Adipocyte (in vitro differentiated cells): ENCODE results near the gene USP6.

Experiments
- DNase-seq: peaks from one replicate; pipeline ENCODE4 v3.0.0-alpha.2; 2015; ENCODE audit warnings: low read depth
- H3K27me3 ChIP-seq: replicated peaks from 2 replicates; pipeline ENCODE4 v1.7.0; 2013; ENCODE audit warnings: mild to moderate bottlenecking, low read length, moderate library complexity; ENCODE audit not compliant: control insufficient read depth, insufficient read depth
- H3K36me3 ChIP-seq: 2 replicates; pipeline ENCODE4 v1.7.0; 2013; ENCODE audit warnings: low read length, mild to moderate bottlenecking, moderate library complexity; ENCODE audit not compliant: control insufficient read depth, insufficient read depth, severe bottlenecking
- H3K4me1 ChIP-seq: 2 replicates; pipeline ENCODE4 v1.7.0; 2013; ENCODE audit warnings: mild to moderate bottlenecking, low read length, moderate library complexity; ENCODE audit not compliant: control insufficient read depth, insufficient read depth
- H3K4me3 ChIP-seq: 2 replicates; pipeline ENCODE4 v1.7.0; 2013; ENCODE audit warnings: mild to moderate bottlenecking, low read length, moderate library complexity
- H3K9ac ChIP-seq: 2 replicates; pipeline ENCODE4 v1.7.0; 2013; ENCODE audit warnings: mild to moderate bottlenecking, low read length, moderate library complexity
- H3K9me3 ChIP-seq: 2 replicates; pipeline ENCODE4 v1.7.0; 2013; ENCODE audit warnings: mild to moderate bottlenecking, low read length, moderate library complexity; ENCODE audit not compliant: control insufficient read depth

The USP6 gene

DNA sequence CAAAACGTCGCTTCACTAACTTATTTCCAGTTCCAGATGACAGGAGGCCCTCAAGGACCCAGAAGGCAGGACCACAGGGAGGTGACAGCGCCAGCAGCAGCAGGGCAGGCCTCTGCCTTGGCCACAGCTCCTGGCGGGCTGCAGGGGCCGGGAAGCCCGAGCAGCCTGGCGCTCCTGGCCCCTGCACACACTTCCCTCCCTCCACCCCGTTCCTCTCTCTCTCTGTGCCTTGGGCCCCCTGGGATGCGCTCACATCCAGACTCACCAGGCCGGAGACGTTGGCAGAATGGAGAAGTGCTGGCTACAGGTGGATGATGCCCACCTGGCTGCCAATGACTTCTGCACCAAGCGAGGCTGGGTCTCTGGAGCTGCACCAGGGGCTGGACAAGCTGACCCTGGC, 63.2 kb downstream of the USP6 start:
- H3K27me3 ChIP-seq = no peaks in the 10 kb centered on the region
- peaks cover 92% of the 10 kb centered on the region for H3K9me3 ChIP-seq
- DNase-seq = no peak
- H3K9ac ChIP-seq = no peak overlapping the region
- H3K4me1 ChIP-seq = no peaks in the 10 kb centered on the region
- H3K4me3 ChIP-seq = peak overlapping the region; percentile 77
- peaks cover 46% of the 10 kb centered on the region for H3K36me3 ChIP-seq

DNA sequence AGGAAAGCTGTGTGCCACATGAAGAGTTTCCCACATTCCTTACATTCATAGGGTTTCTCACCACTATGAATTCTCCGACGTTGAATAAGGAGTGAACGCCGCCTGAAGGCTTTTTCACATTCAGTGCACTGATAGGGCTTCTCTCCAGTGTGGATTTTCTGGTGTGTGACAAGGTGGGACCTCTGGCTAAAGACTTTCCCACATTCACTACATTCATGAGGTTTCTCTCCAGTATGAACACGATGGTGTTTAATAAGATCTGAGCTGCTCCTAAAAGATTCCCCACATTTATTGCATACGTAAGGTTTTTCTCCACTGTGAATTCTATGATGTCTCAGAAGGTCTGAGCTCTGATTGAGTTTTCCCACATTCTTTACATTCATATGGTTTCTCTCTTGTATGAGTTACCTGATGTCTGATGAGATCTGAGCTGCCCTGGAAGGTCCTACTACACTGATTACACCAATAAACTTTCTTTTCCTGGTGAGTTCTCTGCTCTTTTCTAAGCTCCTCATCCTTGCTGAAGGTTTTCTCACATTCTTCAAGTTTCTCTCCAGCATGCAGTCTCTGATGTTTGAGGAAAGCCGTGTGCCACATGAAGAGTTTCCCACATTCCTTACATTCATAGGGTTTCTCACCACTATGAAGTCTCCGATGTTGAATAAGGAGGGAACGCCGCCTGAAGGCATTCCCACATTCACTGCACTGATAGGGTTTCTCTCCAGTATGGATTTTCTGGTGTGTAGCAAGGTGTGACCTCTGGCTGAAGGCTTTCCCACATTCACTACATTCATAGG, 65.9 kb downstream of the USP6 start:
- no peak for DNase-seq
- Histone ChIP-seq H3K9ac (no peak overlapping the region), H3K27me3 (no peaks in the 10 kb centered on the region), H3K36me3 (peaks cover 43% of the 10 kb centered on the region), H3K9me3 (peaks cover 99% of the 10 kb centered on the region), H3K4me3 (peak overlapping the region; percentile 77), H3K4me1 (no peaks in the 10 kb centered on the region)

DNA sequence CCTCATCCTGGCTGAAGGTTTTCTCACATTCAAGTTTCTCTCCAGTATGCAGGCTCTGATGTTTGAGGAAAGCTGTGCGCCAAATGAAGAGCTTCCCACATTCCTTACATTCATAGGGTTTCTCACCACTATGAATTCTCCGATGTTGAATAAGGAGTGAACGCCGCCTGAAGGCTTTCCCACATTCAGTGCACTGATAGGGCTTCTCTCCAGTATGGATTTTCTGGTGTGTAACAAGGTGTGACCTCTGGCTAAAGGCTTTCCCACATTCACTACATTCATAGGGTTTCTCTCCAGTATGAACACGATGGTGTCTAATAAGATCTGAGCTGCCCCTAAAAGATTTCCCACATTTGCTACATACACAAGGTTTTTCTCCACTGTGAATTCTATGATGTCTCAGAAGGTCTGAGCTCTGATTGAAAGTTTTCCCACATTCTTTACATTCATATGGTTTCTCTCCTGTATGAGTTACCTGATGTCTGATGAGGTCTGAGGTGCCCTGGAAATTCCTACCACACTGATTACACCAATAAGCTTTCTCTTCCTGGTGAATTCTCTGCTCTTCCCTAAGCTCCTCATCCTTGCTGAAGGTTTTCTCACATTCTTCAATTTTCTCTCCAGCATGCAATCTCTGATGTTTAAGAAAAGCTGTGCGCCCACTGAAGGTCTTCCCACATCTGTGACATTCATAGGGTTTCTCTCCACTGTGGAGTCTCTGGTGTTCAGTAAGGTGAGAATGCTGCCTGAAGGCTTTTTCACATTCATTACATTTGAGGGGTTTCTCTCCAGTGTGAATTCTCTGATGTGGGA, 67.0 kb downstream of the USP6 start:
- Histone ChIP-seq H3K9me3 (peaks cover 100% of the 10 kb centered on the region), H3K4me3 (peak overlapping the region; percentile 77), H3K4me1 (no peaks in the 10 kb centered on the region), H3K9ac (no peak overlapping the region), H3K36me3 (peaks cover 51% of the 10 kb centered on the region), H3K27me3 (no peaks in the 10 kb centered on the region)
- no peak for DNase-seq

DNA sequence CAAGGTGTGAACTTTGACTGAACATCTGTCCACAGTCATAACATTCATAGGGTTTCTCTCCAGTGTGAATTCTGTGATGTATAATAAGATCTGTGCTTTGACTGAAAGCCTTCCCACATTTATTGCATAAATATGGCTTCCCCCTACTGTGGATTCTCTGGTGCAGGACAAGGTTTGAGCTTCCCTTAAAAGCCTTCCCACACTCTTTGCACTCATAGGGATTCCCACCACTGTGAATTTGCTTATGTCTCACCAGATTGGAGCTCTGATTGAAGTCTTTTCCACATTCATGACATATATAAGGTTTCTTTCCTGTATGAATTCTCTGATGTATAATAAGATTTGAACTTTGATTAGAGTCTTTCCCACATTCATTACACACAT, 67.6 kb downstream of the USP6 start:
- Histone ChIP-seq H3K36me3 (peaks cover 52% of the 10 kb centered on the region), H3K9me3 (peaks cover 99% of the 10 kb centered on the region), H3K4me3 (peak overlapping the region; percentile 77)

DNA sequence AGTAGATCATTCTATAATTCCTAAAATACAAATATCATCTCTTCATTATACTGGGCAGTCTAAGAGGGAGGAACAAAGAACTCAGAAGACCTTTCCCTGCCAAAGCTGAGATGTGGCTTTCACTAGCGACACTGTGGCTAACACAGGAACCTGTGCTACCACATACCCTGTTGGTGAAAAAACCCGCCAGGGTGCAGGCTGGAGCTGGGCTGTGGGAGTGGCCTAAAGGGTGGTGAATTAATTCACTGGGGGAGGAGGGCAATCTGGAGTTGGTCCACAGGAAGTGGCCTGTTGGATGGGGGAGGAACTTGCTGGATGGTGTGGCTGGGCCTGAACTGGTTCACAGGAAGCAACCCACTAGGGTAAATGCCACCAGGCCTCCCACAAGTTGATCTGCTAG, 68.5 kb downstream of the USP6 start:
- DNase-seq = no peak
- Histone ChIP-seq H3K4me1 (no peaks in the 10 kb centered on the region), H3K9me3 (peaks cover 95% of the 10 kb centered on the region), H3K9ac (no peak overlapping the region), H3K36me3 (peaks cover 52% of the 10 kb centered on the region), H3K27me3 (no peaks in the 10 kb centered on the region), H3K4me3 (peak overlapping the region; percentile 77)

More for the DNA sequence above, 67.6 kb downstream of the USP6 start:
- H3K9ac ChIP-seq = no peak overlapping the region
- DNase-seq = no peak
- H3K27me3 ChIP-seq = no peaks in the 10 kb centered on the region
- no peaks in the 10 kb centered on the region for H3K4me1 ChIP-seq

DNA sequence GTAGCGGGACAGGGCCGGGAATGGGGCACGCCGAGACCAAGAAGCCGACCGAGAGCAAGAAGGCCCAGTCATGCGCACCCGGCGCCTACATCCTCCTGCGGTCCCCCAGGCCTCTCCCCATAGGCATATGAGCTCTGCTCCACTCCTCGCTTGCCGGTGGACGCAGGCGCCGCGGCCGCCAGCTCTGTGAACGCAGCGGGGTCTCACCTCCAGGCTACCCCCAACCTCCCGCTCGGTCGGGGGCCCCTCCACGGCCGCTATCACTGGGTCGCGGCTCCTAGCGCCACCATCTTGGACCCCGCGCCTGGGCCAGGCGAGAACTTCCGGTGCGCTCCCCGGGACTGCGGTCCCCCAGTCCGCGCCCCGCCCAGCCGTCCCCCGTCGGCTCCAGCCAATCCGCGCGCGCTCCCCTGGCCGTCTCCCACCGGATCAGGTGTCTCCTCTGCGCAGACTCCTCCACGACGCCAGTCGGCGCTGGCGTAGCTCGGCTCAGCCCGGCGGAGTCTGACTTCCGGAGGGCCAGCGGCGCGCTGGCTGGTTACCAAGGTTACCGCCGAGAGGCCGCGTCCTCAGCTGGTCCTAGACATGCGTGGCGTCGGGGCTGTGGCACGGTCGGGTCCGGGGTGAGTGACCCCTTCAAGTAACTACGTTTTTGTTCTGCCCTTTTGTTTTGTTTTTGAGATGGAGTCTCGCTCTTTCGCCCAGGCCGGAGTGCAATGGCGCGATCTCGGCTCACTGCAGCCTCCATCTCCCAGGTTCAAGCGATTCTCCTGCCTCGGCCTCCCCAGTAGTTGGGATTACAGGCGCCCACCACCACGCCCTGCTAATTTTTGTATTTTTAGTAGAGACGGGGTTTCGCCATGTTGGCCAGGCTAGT, 75.9 kb downstream of the USP6 start, which contains the start of gene ZNF594:
ZNF594 (minus strand) TSS at position 328 of the 877 bp plus-strand sequence. CDS start 7,612 bp downstream, outside the sequence.
- peak within 1 kb of the TSS; percentile 97 for H3K4me3 ChIP-seq
- peaks cover 11% of the 10 kb centered on the region for H3K36me3 ChIP-seq
- no peaks in the 10 kb centered on the region for H3K27me3 ChIP-seq
- peak; percentile 99 for DNase-seq
- H3K9me3 ChIP-seq = peaks cover 25% of the 10 kb centered on the region
- peaks cover 14% of the 10 kb centered on the region for H3K4me1 ChIP-seq
- peak within 1 kb of the TSS; percentile 87 for H3K9ac ChIP-seq

DNA sequence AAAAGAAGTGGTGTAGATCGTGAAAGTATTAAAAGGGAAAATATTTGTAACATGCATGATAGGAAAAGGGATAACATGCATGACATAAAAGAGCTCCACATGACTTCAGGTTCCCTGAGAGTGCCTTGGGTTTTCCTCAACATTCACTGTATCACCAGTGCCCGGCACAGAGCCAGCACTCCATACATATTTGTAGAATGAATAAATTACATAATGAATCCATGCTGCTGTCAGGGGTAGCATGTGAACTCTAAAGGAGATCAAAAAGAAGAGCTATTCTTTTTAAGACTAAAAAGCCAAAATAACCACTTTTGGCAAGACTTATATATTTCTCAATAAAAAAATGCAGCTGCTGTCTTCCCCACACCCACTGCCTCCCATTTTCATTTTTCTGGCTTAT, 78.5 kb downstream of the USP6 start:
- no peaks in the 10 kb centered on the region for H3K27me3 ChIP-seq
- H3K4me3 ChIP-seq = no peak overlapping the region
- no peak overlapping the region for H3K9ac ChIP-seq
- H3K4me1 ChIP-seq = peaks cover 14% of the 10 kb centered on the region
- peaks cover 4% of the 10 kb centered on the region for H3K9me3 ChIP-seq
- H3K36me3 ChIP-seq = no peaks in the 10 kb centered on the region
- peak; percentile 46 for DNase-seq

DNA sequence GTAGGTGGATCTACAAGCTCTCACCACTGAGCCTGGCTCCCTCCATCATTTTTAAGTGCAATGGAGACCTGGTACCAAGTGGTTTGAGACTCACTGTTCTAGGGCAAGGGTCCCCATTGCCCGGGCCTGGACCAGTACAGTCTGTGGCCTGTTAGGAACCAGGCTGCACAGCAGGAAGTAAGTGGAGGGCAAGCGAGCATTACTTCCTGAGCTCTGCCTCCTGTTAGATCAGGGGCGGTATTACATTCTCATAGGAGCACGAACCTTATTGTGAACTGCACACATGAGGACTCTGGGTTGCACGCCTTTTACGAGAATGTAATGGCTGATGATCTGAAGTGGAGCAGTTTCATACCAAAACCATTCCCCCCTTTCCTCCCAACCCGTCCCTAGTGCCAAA, 82.6 kb downstream of the USP6 start:
- Histone ChIP-seq H3K4me1 (peaks cover 10% of the 10 kb centered on the region), H3K9me3 (no peaks in the 10 kb centered on the region), H3K27me3 (no peaks in the 10 kb centered on the region), H3K36me3 (no peaks in the 10 kb centered on the region), H3K4me3 (no peak overlapping the region), H3K9ac (no peak overlapping the region)
- DNase-seq = no peak

DNA sequence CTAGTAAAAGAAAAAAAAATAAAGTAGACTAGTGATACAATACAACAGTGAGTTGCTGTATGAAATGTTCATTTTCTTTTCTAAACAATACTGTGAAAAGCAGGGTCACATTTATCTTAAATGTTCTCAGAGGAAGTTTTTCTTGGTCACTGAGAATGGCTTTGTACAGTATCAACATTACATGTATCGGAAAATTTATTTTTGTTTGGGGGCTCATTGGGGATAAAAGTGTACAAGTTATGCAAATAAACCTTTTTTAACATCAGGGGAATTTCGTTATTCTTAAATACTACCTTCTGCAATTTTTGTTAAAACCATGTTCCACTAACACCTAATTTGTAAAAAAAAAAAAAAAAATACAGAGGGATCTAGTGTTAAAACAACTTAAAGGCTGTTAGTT, 84.5 kb downstream of the USP6 start:
- H3K9ac ChIP-seq = no peak overlapping the region
- no peaks in the 10 kb centered on the region for H3K9me3 ChIP-seq
- no peaks in the 10 kb centered on the region for H3K36me3 ChIP-seq
- no peaks in the 10 kb centered on the region for H3K27me3 ChIP-seq
- H3K4me1 ChIP-seq = peaks cover 13% of the 10 kb centered on the region
- no peak for DNase-seq
- no peak overlapping the region for H3K4me3 ChIP-seq

DNA sequence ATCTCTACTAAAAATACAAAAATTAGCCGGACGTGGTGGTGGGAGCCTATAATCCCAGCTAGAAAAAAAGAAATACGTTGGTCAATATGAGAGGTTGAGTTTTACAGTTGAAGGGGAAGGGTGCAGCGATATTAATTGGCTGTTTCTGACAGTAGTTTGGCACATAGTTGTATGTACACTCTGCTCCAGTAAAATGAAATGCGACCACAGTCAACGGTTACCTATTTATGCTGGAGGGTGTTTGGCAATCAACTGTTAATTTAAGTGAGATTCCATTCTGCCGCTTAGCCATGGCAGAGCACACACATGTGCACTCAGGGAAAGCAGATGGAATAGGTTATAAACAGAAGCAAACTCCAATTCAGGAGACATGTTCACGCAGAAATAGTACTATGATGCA, 85.2 kb downstream of the USP6 start:
- Histone ChIP-seq H3K4me3 (no peak overlapping the region), H3K9ac (no peak overlapping the region), H3K36me3 (no peaks in the 10 kb centered on the region), H3K4me1 (peaks cover 13% of the 10 kb centered on the region), H3K9me3 (no peaks in the 10 kb centered on the region), H3K27me3 (no peaks in the 10 kb centered on the region)
- DNase-seq = no peak
